ENCODE measurements around the gene NCOA7. TPM values are rescaled to one million over a fixed set of nuclear protein-coding genes. Genes with fewer than 3 reads are reported as not detected.

NCOA7 gene
- total RNA-seq, 1 experiment from 2014 or later: 9.4 TPM

DNA sequence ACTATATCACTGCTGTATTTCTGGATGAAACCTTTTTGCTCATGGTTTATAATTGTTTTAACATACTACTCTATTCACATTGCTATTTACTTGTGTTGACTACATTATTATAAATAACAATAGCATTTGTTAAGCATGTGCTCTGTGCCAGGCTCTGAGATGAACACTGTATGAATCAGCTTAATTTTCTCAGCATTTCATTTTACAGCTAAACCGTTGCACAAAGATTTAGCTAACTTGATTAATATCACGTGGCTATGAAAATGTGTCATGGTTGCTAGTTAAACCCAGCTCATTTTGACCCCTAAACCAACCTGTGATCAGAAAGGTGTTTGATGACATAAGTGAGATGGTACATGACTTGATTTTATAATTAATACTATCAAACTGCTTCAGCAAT lies 77.5 kb downstream of the NCOA7 start:
- H2BK120ac ChIP-seq (ENCODE audit: low read depth, low read length, poor library complexity, severe bottlenecking): no peak overlapping the region
- no peaks in the 10 kb centered on the region for H3K79me2 ChIP-seq (ENCODE audit: insufficient read depth, low read length)
- no peak overlapping the region for H3K23ac ChIP-seq (ENCODE audit: insufficient read length, low read depth, low read length)
- no peaks in the 10 kb centered on the region for H3K27me3 ChIP-seq (ENCODE audit: insufficient read depth, low read length)
- no peak overlapping the region for H3K14ac ChIP-seq (ENCODE audit: insufficient read depth, low read length)
- no peaks in the 10 kb centered on the region for H3K23me2 ChIP-seq (ENCODE audit: insufficient read length, low read depth, low read length, poor library complexity, severe bottlenecking)
- H3K9me3 ChIP-seq (ENCODE audit: control insufficient read depth, low read depth, low read length): no peaks in the 10 kb centered on the region
- no peak overlapping the region for H3K9ac ChIP-seq (ENCODE audit: extremely low read depth, insufficient read length, low read length)
- no peak overlapping the region for H2BK15ac ChIP-seq (ENCODE audit: low read depth, low read length)
- no peaks in the 10 kb centered on the region for H3K9me3 Mint-ChIP-seq
- no peak overlapping the region for H3K18ac ChIP-seq (ENCODE audit: insufficient read length, low read depth, low read length)
- no peaks in the 10 kb centered on the region for H3K36me3 Mint-ChIP-seq (ENCODE audit: insufficient read depth in 1 of 3, low read depth in 3 of 3)
- H4K8ac ChIP-seq (replicated peaks; ENCODE audit: insufficient read length, low read depth, low read length): no peak overlapping the region
- no peak overlapping the region for H2AFZ ChIP-seq (ENCODE audit: low read length)
- H3K4me1 Mint-ChIP-seq: peaks cover 8 to 13% of the 10 kb centered on the region in 2 experiments
- DNase-seq: no peak
- no peaks in the 10 kb centered on the region for H3K27me3 Mint-ChIP-seq (ENCODE audit: low read depth)
- no peak overlapping the region for H3K4ac ChIP-seq (ENCODE audit: low read depth, low read length)
- no peak overlapping the region for H3K4me2 ChIP-seq (ENCODE audit: insufficient read depth, insufficient read length, low read length)
- no peak overlapping the region for H2AK5ac ChIP-seq (ENCODE audit: insufficient read length, low read length)
- H4K20me1 ChIP-seq (ENCODE audit: control insufficient read depth, insufficient read depth, insufficient read length): no peaks in the 10 kb centered on the region
- H3K56ac ChIP-seq (ENCODE audit: insufficient read length, low read depth, low read length): no peak overlapping the region
- no peak overlapping the region for H2BK5ac ChIP-seq (ENCODE audit: insufficient read length, low read length)
- no peak overlapping the region for H3K4me3 Mint-ChIP-seq
- H3T11ph ChIP-seq (ENCODE audit: low read length): no peak overlapping the region
- no peak overlapping the region for H4K91ac ChIP-seq (ENCODE audit: insufficient read length, low read depth, low read length)
- no CpG with 5 or more reads among the region's 2 CpGs for WGBS (ENCODE audit: extremely low coverage, insufficient read length, low lambda C conversion rate)
- TF ChIP-seq CTCF (conservative IDR thresholded peaks at IDR 0.05): no peak
- no peaks in the 10 kb centered on the region for H3K79me1 ChIP-seq (ENCODE audit: insufficient read depth, low read depth, low read length, poor library complexity, severe bottlenecking)
- no peak overlapping the region for H2BK12ac ChIP-seq (ENCODE audit: insufficient read length, low read depth, low read length)
- no peak overlapping the region for H2BK20ac ChIP-seq (ENCODE audit: low read depth, low read length, poor library complexity, severe bottlenecking)
- no peak overlapping the region for H3K27ac Mint-ChIP-seq
- no peaks in the 10 kb centered on the region; the same call in 1 of the 2 replicates for H3K4me1 ChIP-seq (ENCODE audit: insufficient read depth, low read length)
- no peak overlapping the region for H3K27ac ChIP-seq (ENCODE audit: insufficient read length, low read depth, low read length)
- no peak overlapping the region for H4K5ac ChIP-seq (ENCODE audit: insufficient read length, low read depth, low read length)
